A673 (cell line): ENCODE data around the gene FIP1L1. TPM values are rescaled to one million over a fixed set of nuclear protein-coding genes. Genes with fewer than 3 reads are reported as not detected.

Experiments
- BruUV-seq: library from RNA; stranded (reverse); fragments of 400-500 nt; replicated peaks from 2 replicates; lab custom pipeline; 2021; lab: Mats Ljungman, UMichigan
- CTCF ChIA-PET: fragments of 300-600 bp; sonication (Branson Sonifier 250); formaldehyde crosslinking; loops from one replicate; lab custom pipeline; 2022; ENCODE audit warnings: antibody characterized with exemption; lab: Charles Lee
- POLR2A ChIA-PET: fragments of 300-600 bp; sonication (Branson Sonifier 250); formaldehyde crosslinking; loops from one replicate; lab custom pipeline; 2022; ENCODE audit warnings: antibody characterized with exemption; ENCODE audit not compliant: low non-redundant PET; lab: Charles Lee
- DNase-seq: peaks from one replicate; pipeline ENCODE4 v3.0.0-alpha.2; 2015; ENCODE audit warnings: low spot score
- H3K27ac ChIP-seq: fragments of 200-600 bp; sonication (generic); 2 replicates; pipeline ENCODE4 v1.5.1; 2016; ENCODE audit warnings: mixed run types, low read depth, mild to moderate bottlenecking, mixed read lengths, antibody characterized with exemption, low read length; ENCODE audit not compliant: poor library complexity, severe bottlenecking
- H3K27me3 ChIP-seq: fragments of 200-600 bp; sonication (generic); replicated peaks from 2 replicates; pipeline ENCODE4 v1.6.1; 2017; ENCODE audit warnings: mixed run types, low read depth, mild to moderate bottlenecking, mixed read lengths, antibody characterized with exemption, low read length; ENCODE audit not compliant: insufficient read depth, poor library complexity
- H3K36me3 ChIP-seq: fragments of 200-600 bp; sonication (generic); 2 replicates; pipeline ENCODE4 v1.6.1; 2016; ENCODE audit warnings: mixed run types, mild to moderate bottlenecking, mixed read lengths, antibody characterized with exemption, low read length; ENCODE audit not compliant: insufficient read depth, poor library complexity, severe bottlenecking
- H3K4me1 ChIP-seq: fragments of 200-600 bp; sonication (generic); 2 replicates; pipeline ENCODE4 v1.6.1; 2017; ENCODE audit warnings: mixed run types, mild to moderate bottlenecking, mixed read lengths, antibody characterized with exemption, low read length; ENCODE audit not compliant: insufficient read depth, poor library complexity, severe bottlenecking
- H3K4me3 ChIP-seq: fragments of 200-600 bp; sonication (generic); 2 replicates; pipeline ENCODE4 v1.5.1; 2016; ENCODE audit warnings: low read depth, mixed run types, mild to moderate bottlenecking, mixed read lengths, low read length; ENCODE audit not compliant: poor library complexity, severe bottlenecking
- H3K9me3 ChIP-seq: fragments of 200-600 bp; sonication (generic); 2 replicates; pipeline ENCODE4 v1.6.1; 2016; ENCODE audit warnings: mixed run types, low read depth, mild to moderate bottlenecking, mixed read lengths, antibody characterized with exemption, low read length; ENCODE audit not compliant: poor library complexity, severe bottlenecking
- EZH2 ChIP-seq: fragments of 200-600 bp; sonication (generic); IDR thresholded peaks from 2 replicates; pipeline ENCODE4 v1.6.1; 2017; ENCODE audit warnings: borderline replicate concordance, low read depth, mild to moderate bottlenecking, mixed read lengths, antibody characterized with exemption, low read length; ENCODE audit not compliant: poor library complexity, severe bottlenecking
- intact Hi-C: fragments of 100-400 bp; cut with micrococcal nuclease; formaldehyde crosslinking; loops from one replicate; pipeline ENCODE4 v1.10.0; 2022; ENCODE audit not compliant: unreplicated experiment
- total RNA-seq: library from RNA; stranded (reverse); gene quantifications from 2 replicates; pipeline ENCODE4 v1.2.3, GENCODE V29; 2021
- TF ChIP-seq, protein P1 (sequence below): fragments of 300-800, 200-600 bp; sonication (generic); conservative IDR thresholded peaks from 2 replicates; pipeline ENCODE4 v1.5.1; 2017; ENCODE audit warnings: low read depth, mild to moderate bottlenecking, antibody characterized with exemption, low read length, moderate library complexity, mixed read lengths

The FIP1L1 gene
- total RNA-seq, 1 experiment from 2014 or later: 30.9 TPM

DNA sequence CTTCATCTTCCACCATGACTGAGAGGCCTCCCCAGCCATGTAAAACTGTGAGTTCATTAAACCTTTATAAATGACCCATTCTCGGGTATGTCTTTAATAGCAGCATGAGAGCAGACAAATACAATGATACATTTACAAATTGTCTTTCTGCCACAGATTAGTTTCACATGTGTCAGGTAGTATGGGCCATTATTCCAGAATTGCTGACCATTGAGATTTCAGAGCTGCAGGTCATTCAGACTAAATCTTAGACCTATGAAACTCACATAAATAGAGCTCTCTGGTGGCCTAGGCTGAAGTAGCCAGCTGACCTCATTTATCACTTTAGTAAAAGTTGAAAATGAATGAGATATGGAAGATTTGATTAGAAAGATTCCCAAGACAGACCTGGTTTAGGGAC is 105.8 kb downstream of the FIP1L1 start:
- Histone ChIP-seq H3K9me3 (no peaks in the 10 kb centered on the region), H3K4me1 (no peaks in the 10 kb centered on the region), H3K36me3 (no peaks in the 10 kb centered on the region), H3K27me3 (no peaks in the 10 kb centered on the region), H3K4me3 (no peak overlapping the region), H3K27ac (no peak overlapping the region)
- ChIA-PET CTCF (no interaction called here), POLR2A (no interaction called here)
- intact Hi-C loops: no loop called here
- TF ChIP-seq, protein P1, sequence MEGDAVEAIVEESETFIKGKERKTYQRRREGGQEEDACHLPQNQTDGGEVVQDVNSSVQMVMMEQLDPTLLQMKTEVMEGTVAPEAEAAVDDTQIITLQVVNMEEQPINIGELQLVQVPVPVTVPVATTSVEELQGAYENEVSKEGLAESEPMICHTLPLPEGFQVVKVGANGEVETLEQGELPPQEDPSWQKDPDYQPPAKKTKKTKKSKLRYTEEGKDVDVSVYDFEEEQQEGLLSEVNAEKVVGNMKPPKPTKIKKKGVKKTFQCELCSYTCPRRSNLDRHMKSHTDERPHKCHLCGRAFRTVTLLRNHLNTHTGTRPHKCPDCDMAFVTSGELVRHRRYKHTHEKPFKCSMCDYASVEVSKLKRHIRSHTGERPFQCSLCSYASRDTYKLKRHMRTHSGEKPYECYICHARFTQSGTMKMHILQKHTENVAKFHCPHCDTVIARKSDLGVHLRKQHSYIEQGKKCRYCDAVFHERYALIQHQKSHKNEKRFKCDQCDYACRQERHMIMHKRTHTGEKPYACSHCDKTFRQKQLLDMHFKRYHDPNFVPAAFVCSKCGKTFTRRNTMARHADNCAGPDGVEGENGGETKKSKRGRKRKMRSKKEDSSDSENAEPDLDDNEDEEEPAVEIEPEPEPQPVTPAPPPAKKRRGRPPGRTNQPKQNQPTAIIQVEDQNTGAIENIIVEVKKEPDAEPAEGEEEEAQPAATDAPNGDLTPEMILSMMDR: no peak
- TF ChIP-seq EZH2: no peak
- no peak for DNase-seq
- no TSS peak for BruUV-seq

DNA sequence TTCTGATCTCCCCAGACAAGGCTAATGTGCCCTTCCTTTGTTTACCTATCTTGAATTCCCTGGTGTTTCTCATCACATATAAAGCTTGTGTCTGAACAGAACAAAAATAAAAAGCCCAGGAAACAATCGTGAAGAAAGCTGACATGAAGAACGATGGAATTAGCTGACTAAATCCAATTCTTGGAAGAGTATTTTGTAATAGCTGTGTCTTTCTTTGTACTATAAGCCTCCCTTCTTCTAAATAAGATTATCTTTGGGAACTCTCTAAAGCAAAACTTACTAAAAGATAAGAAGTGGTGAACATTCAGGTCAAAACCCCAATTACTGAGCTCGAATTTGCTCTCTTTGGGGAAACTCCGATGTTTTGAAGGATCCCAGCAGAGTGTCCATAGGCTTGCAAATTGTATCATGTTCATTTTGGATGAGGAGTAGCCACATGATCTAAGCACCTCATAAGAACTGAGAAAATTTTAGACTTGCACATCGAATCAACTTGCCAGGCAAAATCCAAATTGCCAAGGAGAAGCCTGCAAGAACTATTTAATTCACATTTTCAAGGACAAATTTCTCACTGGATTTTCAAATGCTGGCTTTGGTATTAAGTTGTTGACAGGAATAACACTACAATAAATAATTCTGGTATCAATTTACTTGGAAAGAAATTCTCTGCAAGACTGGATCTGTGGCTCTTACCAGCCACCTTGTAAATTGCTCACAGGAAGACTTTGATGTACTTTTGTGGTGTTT is 107.6 kb downstream of the FIP1L1 start:
- H3K9me3 ChIP-seq: no peaks in the 10 kb centered on the region
- no peak for DNase-seq
- H3K27me3 ChIP-seq: no peaks in the 10 kb centered on the region
- H3K4me1 ChIP-seq: no peaks in the 10 kb centered on the region
- POLR2A ChIA-PET: no interaction called here
- no peak overlapping the region for H3K27ac ChIP-seq
- TF ChIP-seq EZH2: no peak
- TF ChIP-seq, protein P1: no peak
- intact Hi-C loops: no loop called here
- H3K4me3 ChIP-seq: no peak overlapping the region
- CTCF ChIA-PET: no interaction called here
- no TSS peak for BruUV-seq
- H3K36me3 ChIP-seq: no peaks in the 10 kb centered on the region

GRCh38 chr4:53485658-53486040 is 108.2 kb downstream of the FIP1L1 start:
- Histone ChIP-seq H3K4me3 (no peak overlapping the region), H3K36me3 (no peaks in the 10 kb centered on the region), H3K9me3 (no peaks in the 10 kb centered on the region), H3K27ac (no peak overlapping the region), H3K27me3 (no peaks in the 10 kb centered on the region), H3K4me1 (no peaks in the 10 kb centered on the region)
- DNase-seq: no peak
- POLR2A ChIA-PET: no interaction called here
- intact Hi-C loops: no loop called here
- TF ChIP-seq EZH2: no peak
- TF ChIP-seq, protein P1: no peak
- CTCF ChIA-PET: no interaction called here
- BruUV-seq: no TSS peak
